LNCaP clone FGC (cell line): ENCODE data around the gene GSTP1.

Source experiments
- DNase-seq: peaks from one replicate; pipeline ENCODE4 v3.0.0-alpha.2; 2011; ENCODE audit warnings: low read depth
- H3K4me3 ChIP-seq: 2 replicates; pipeline ENCODE4 v1.5.1; 2011; ENCODE audit warnings: mild to moderate bottlenecking, low read depth, low read length, control low read depth
- TF ChIP-seq, protein P1 (sequence below): IDR thresholded peaks from 2 replicates; pipeline ENCODE4 v1.5.1; 2012; ENCODE audit warnings: mild to moderate bottlenecking; ENCODE audit not compliant: control insufficient read depth, insufficient read depth; ENCODE audit errors: extremely low read depth

Gene GSTP1

DNA sequence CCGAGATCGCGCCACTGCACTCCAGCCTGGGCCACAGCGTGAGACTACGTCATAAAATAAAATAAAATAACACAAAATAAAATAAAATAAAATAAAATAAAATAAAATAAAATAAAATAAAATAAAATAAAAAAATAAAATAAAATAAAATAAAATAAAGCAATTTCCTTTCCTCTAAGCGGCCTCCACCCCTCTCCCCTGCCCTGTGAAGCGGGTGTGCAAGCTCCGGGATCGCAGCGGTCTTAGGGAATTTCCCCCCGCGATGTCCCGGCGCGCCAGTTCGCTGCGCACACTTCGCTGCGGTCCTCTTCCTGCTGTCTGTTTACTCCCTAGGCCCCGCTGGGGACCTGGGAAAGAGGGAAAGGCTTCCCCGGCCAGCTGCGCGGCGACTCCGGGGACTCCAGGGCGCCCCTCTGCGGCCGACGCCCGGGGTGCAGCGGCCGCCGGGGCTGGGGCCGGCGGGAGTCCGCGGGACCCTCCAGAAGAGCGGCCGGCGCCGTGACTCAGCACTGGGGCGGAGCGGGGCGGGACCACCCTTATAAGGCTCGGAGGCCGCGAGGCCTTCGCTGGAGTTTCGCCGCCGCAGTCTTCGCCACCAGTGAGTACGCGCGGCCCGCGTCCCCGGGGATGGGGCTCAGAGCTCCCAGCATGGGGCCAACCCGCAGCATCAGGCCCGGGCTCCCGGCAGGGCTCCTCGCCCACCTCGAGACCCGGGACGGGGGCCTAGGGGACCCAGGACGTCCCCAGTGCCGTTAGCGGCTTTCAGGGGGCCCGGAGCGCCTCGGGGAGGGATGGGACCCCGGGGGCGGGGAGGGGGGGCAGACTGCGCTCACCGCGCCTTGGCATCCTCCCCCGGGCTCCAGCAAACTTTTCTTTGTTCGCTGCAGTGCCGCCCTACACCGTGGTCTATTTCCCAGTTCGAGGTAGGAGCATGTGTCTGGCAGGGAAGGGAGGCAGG lies at the start of gene GSTP1:
GSTP1 (plus strand) TSS at position 566 of the 958 bp plus-strand sequence; CDS start at position 598, 32 bp downstream.
- TF ChIP-seq, protein P1, sequence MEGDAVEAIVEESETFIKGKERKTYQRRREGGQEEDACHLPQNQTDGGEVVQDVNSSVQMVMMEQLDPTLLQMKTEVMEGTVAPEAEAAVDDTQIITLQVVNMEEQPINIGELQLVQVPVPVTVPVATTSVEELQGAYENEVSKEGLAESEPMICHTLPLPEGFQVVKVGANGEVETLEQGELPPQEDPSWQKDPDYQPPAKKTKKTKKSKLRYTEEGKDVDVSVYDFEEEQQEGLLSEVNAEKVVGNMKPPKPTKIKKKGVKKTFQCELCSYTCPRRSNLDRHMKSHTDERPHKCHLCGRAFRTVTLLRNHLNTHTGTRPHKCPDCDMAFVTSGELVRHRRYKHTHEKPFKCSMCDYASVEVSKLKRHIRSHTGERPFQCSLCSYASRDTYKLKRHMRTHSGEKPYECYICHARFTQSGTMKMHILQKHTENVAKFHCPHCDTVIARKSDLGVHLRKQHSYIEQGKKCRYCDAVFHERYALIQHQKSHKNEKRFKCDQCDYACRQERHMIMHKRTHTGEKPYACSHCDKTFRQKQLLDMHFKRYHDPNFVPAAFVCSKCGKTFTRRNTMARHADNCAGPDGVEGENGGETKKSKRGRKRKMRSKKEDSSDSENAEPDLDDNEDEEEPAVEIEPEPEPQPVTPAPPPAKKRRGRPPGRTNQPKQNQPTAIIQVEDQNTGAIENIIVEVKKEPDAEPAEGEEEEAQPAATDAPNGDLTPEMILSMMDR, result no peak
- no peak within 1 kb of the TSS for H3K4me3 ChIP-seq
- DNase-seq, result no peak

DNA sequence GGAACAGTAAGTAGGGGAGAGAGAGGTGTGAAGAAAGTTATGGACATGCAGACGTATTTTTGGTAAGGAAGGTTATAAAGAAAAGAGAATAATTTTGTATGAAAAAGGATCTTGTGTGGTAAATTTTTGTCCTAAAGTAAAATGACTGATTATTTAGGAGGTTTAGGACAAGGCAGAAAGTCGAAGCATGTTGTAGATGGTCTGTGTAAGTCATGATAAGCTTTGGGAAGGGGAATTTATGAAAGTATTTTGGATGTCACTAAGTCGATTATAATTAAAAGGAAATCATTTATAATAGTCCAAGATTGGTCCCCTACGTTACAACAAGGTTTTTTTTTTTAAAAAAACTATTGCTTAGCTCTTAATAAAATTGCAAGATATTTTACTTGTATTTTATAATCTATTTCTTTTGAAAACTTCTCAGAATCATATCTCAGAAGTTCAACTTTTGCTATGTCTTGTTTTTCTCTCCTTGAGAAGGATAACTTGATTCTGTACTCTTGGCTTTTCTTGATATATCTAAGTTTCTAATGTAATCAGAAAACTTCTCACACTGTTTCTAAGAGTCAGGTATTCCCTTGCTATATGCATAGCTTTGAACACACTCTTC lies 49.4 kb upstream of the GSTP1 start:
- TF ChIP-seq, protein P1, result no peak
- H3K4me3 ChIP-seq, result no peak overlapping the region
- no peak for DNase-seq

DNA sequence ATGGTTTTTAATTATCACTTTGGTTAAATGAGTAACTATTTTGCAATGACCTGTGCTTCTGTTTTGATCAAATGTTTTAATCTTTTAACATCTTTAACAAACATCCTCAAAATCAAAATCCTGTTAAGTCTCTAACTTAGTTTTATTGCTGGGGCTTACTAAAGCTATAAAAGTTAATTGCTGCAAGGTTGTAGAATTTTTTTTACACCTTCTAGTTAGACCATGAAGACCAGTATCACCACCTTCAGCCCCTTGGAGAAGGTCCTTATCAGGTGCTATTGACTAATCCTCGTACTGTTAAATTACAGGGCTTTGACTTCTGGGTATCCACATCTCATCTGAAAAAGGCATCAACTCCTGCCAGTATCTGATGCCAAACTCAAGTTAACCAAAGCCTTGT lies 48.1 kb upstream of the GSTP1 start:
- DNase-seq, result no peak
- TF ChIP-seq, protein P1, result no peak
- H3K4me3 ChIP-seq, result no peak overlapping the region

DNA sequence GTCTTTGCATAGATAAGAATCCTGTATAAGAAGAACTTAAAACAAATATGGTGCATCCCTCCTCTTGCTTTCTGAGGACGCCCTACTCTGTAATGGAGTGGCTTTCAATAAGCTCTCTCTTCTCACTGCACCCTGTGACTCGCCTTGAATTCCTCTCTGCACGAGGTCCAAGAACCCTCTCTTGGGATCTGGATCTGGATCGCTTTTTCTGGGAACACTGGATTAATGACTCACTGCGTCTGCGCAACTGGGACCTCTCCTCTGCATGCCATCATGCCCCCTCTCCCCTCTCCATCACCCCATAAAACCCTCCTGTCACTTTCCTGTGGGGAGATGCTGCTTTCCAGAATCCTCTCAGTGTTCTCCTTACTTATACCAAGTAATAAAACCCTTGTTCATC lies 45.3 kb upstream of the GSTP1 start:
- TF ChIP-seq, protein P1, result no peak
- DNase-seq, result no peak
- no peak overlapping the region for H3K4me3 ChIP-seq

DNA sequence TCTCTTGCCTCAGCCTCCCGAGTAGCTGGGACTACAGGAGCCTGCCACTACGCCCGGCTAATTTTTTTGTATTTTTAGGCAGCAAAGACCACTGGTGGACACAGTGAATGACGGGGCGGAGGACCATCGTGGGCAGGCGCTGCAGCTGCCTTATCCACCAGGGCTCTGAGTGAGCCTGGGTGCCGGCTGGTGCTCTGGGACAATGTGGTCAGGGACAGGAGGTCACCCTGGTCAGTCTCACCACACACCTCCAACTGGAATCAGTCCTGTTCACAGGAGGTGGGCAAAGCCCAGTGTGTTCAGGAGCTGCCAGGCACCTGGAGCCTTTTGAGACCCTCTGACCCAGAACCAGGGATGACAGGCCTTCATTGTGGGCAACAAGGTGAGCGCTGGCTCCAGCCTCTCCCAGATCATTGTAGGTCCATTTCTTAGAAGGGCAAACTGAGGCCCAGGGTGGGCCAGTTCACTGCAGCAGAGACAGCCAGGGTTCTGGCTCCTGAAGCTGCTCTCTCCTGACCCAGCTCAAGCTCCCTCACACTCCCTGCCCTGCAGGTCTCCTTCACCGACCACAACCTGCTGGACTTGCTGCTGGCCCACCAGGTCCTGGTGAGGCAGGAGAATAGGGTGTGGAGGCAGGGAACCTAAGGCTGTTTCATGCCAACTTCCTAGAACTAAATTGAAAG lies 44.6 kb upstream of the GSTP1 start:
- TF ChIP-seq, protein P1, result no peak
- no peak for DNase-seq
- H3K4me3 ChIP-seq, result no peak overlapping the region

DNA sequence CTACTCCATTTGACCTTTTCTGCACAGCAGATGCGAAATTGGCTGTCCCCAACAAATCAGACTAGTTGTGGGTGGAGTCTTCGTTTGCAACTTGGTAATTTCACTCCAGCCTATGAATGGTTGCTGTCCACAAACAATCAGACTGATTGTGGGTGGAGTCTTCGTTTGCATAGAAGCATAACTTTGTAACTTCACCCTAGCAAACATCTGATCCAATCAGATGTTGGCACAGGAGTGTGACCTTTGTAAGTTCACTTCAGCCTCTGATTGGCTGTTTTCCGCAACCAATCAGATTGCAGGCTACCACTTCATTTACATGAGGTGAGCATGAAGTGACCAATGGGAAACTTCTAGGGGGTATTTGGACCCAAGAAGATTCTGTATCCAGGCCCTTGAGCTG lies 44.1 kb upstream of the GSTP1 start:
- TF ChIP-seq, protein P1, result no peak
- DNase-seq, result no peak

More for the DNA sequence above, 44.1 kb upstream of the GSTP1 start:
- H3K4me3 ChIP-seq, result no peak overlapping the region
